HL-60 (cell line): Measurements from ENCODE around the gene OR14K1.
"Not testable (repeated sequence)": the region's sequence is repeated elsewhere in the genome, so short reads cannot be mapped to it uniquely, and the experiment has no call there.

Experiments used
- DNase-seq, 2 experiments: peaks; one replicate each; pipeline ENCODE4 v3.0.0-alpha.2; 2010 to 2020; ENCODE audit warnings: low read depth in 1 of 2, low spot score in 1 of 2
- H3K27ac ChIP-seq: fragments of 250-450 bp; sonication (Bioruptor Pico); replicated peaks from 2 replicates; pipeline ENCODE4 v1.5.1; 2020; ENCODE audit warnings: mild to moderate bottlenecking, moderate library complexity
- H3K27me3 ChIP-seq: fragments of 250-450 bp; sonication (Bioruptor Pico); 2 replicates; pipeline ENCODE4 v1.5.1; 2021; ENCODE audit warnings: mild to moderate bottlenecking, moderate library complexity; ENCODE audit not compliant: insufficient read depth, poor library complexity, severe bottlenecking
- H3K4me3 ChIP-seq: replicated peaks from 2 replicates; pipeline ENCODE4 v1.5.1; 2011; ENCODE audit warnings: mild to moderate bottlenecking, control low read depth, low read length; ENCODE audit not compliant: insufficient read depth
- CTCF ChIP-seq: IDR thresholded peaks from one replicate; pipeline ENCODE4 v1.5.1; 2011; ENCODE audit warnings: low read length, control low read depth, inconsistent platforms; ENCODE audit not compliant: insufficient read depth
- GABPA ChIP-seq: IDR thresholded peaks from 2 replicates; pipeline ENCODE4 v1.6.1; 2012; ENCODE audit warnings: low read depth
- POLR2AphosphoS5 ChIP-seq: IDR thresholded peaks from 2 replicates; pipeline ENCODE4 v1.6.1; 2012; ENCODE audit warnings: low read depth
- SPI1 ChIP-seq: IDR thresholded peaks from 2 replicates; pipeline ENCODE4 v1.6.1; 2012; ENCODE audit warnings: low read depth, mild to moderate bottlenecking, borderline replicate concordance
- TF ChIP-seq, protein P1 (sequence below): IDR thresholded peaks from 2 replicates; pipeline ENCODE4 v1.6.1; 2012; ENCODE audit warnings: low read depth; ENCODE audit not compliant: insufficient replicate concordance

The OR14K1 gene

DNA sequence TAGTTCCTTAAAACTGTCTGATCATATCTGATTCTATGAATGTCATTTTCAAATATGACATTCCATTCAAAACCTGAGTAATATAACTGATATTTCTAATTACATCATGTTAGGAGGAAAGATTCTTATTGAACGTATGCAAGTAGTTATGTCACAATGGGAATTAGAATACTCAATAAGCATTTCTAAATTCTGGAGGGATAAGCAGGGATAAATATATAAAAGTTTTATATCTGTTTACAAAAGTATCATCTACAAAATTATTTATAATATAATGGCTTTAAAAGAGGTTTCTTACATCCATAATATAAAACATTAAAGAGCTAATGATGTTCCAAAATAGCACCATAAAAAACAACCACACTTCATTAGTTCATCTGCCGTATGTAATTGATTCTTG, 9.6 kb downstream of the OR14K1 start, which contains the start of gene OR14A2:
Gene OR14A2, minus strand, starts transcription at position 101 of the 400 bp plus-strand sequence.
- H3K27me3 ChIP-seq, result no peaks in the 10 kb centered on the region
- no peak within 1 kb of the TSS for H3K4me3 ChIP-seq
- TF ChIP-seq SPI1, result no peak
- no peak for TF ChIP-seq CTCF
- no peak for TF ChIP-seq POLR2AphosphoS5
- no peak for TF ChIP-seq GABPA
- TF ChIP-seq, protein P1, sequence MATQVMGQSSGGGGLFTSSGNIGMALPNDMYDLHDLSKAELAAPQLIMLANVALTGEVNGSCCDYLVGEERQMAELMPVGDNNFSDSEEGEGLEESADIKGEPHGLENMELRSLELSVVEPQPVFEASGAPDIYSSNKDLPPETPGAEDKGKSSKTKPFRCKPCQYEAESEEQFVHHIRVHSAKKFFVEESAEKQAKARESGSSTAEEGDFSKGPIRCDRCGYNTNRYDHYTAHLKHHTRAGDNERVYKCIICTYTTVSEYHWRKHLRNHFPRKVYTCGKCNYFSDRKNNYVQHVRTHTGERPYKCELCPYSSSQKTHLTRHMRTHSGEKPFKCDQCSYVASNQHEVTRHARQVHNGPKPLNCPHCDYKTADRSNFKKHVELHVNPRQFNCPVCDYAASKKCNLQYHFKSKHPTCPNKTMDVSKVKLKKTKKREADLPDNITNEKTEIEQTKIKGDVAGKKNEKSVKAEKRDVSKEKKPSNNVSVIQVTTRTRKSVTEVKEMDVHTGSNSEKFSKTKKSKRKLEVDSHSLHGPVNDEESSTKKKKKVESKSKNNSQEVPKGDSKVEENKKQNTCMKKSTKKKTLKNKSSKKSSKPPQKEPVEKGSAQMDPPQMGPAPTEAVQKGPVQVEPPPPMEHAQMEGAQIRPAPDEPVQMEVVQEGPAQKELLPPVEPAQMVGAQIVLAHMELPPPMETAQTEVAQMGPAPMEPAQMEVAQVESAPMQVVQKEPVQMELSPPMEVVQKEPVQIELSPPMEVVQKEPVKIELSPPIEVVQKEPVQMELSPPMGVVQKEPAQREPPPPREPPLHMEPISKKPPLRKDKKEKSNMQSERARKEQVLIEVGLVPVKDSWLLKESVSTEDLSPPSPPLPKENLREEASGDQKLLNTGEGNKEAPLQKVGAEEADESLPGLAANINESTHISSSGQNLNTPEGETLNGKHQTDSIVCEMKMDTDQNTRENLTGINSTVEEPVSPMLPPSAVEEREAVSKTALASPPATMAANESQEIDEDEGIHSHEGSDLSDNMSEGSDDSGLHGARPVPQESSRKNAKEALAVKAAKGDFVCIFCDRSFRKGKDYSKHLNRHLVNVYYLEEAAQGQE, result no peak
- H3K27ac ChIP-seq, result no peak within 1 kb of the TSS
- no peak for DNase-seq

DNA sequence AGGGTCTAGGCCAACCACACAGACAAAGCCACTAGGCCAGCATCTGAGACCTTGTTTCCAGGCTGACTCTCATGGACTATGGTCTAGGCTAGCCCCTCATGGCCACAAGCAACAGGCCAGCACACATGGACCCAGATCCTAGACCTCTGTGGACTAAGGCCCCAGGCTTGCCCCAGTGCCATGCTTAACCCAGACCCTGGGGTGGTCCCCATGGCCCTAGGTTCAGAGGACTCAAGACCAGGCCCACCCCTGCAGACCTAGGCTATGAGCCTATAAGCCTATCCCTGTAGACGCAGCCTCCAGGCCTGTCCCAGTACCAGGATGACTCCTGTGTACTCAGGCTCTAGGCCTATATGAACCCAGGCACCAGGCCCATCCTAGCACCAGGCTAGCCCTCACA, 11.5 kb downstream of the OR14K1 start:
- Histone ChIP-seq H3K27me3 (no peaks in the 10 kb centered on the region), H3K4me3 (no peak overlapping the region), H3K27ac (no peak overlapping the region)
- DNase-seq, result no peak
- TF ChIP-seq SPI1 (no peak), GABPA (no peak), POLR2AphosphoS5 (no peak), CTCF (no peak)
- TF ChIP-seq, protein P1, result no peak

- DNase-seq, result not testable (repeated sequence)
Measured at GRCh38 chr1:247754311-247754710, 15.9 kb downstream of the OR14K1 start.

GRCh38 chr1:247760456-247760855, 22.0 kb downstream of the OR14K1 start, which contains the start of gene OR1C1:
Gene OR1C1 (minus strand): TSS chr1:247760556. CDS start chr1:247758406, 2,150 bp downstream.
- no peak within 1 kb of the TSS for H3K27ac ChIP-seq
- no peak for DNase-seq
- H3K27me3 ChIP-seq, result no peaks in the 10 kb centered on the region
- TF ChIP-seq CTCF, result no peak
- TF ChIP-seq SPI1, result no peak
- TF ChIP-seq GABPA, result no peak
- TF ChIP-seq, protein P1, result no peak
- no peak for TF ChIP-seq POLR2AphosphoS5
- no peak within 1 kb of the TSS for H3K4me3 ChIP-seq

More at GRCh38 chr1:247754311-247754710, 15.9 kb downstream of the OR14K1 start:
- H3K27ac ChIP-seq, H3K27me3 ChIP-seq, H3K4me3 ChIP-seq: not testable (repeated sequence)
